OCI-M1 (cell line): ENCODE measurements around the gene ZNF692.

Experiments
- DNase-seq: peaks from one replicate; lab custom pipeline; 2025; lab: John Stamatoyannopoulos, UW

The ZNF692 gene

GRCh38 chr1:248858891-248859889 lies at the start of gene ZNF692:
Gene ZNF692 (minus strand): TSS chr1:248859085. CDS start chr1:248858309, 776 bp downstream.
- peak; percentile 99 for DNase-seq

- DNase-seq, result no peak
Measured at GRCh38 chr1:248906753-248907661, 48.1 kb upstream of the ZNF692 start.

GRCh38 chr1:248906009-248906752 lies 47.3 kb upstream of the ZNF692 start, which contains the start of gene PGBD2:
Gene PGBD2 (plus strand): TSS chr1:248906235. CDS start chr1:248913863, 7,628 bp downstream.
- DNase-seq, result peak; percentile 99

- no peak for DNase-seq
Measured at GRCh38 chr1:248905662-248906008, 46.8 kb upstream of the ZNF692 start.

GRCh38 chr1:248904437-248905216 lies 45.7 kb upstream of the ZNF692 start:
- DNase-seq, result no peak

- DNase-seq, result peak; percentile 55
Measured at GRCh38 chr1:248901578-248901977, 42.7 kb upstream of the ZNF692 start.

GRCh38 chr1:248900637-248901036 lies 41.8 kb upstream of the ZNF692 start:
- peak; percentile 75 for DNase-seq

GRCh38 chr1:248897412-248898337 lies 38.8 kb upstream of the ZNF692 start:
- DNase-seq, result no peak

GRCh38 chr1:248894837-248895236 lies 36.0 kb upstream of the ZNF692 start:
- no peak for DNase-seq

- no peak for DNase-seq
Measured at GRCh38 chr1:248892590-248892989, 33.7 kb upstream of the ZNF692 start.

- peak; percentile 28 for DNase-seq
Measured at GRCh38 chr1:248891758-248892157, 32.9 kb upstream of the ZNF692 start.

GRCh38 chr1:248890549-248891498 lies 31.9 kb upstream of the ZNF692 start:
- peak; percentile 41 for DNase-seq

- DNase-seq, result peak; percentile 45
Measured at GRCh38 chr1:248889914-248890243, 31.0 kb upstream of the ZNF692 start.

GRCh38 chr1:248886237-248886895 lies 27.5 kb upstream of the ZNF692 start:
- DNase-seq, result peak; percentile 48

- no peak for DNase-seq
Measured at GRCh38 chr1:248885646-248886045, 26.8 kb upstream of the ZNF692 start.

- DNase-seq, result peak; percentile 83
Measured at GRCh38 chr1:248884632-248885295, 25.9 kb upstream of the ZNF692 start.

GRCh38 chr1:248882427-248882826 lies 23.5 kb upstream of the ZNF692 start:
- peak; percentile 59 for DNase-seq

GRCh38 chr1:248881261-248881660 lies 22.4 kb upstream of the ZNF692 start:
- DNase-seq, result peak; percentile 59
